Activated CD8-positive, alpha-beta memory T cell treated with anti-CD3 and anti-CD28 coated beads for 1 hour (primary cell): ENCODE data around the gene MTM1.

Experiments
- DNase-seq, 2 donors: peaks; one replicate each; pipeline ENCODE4 v3.0.0-alpha.2; 2020; ENCODE audit warnings: low read depth in 1 of 2; ENCODE audit errors: extremely low read depth in 1 of 2

The MTM1 gene

GRCh38 chrX:150702966-150703694, 134.7 kb downstream of the MTM1 start:
- DNase-seq = no peak

DNA sequence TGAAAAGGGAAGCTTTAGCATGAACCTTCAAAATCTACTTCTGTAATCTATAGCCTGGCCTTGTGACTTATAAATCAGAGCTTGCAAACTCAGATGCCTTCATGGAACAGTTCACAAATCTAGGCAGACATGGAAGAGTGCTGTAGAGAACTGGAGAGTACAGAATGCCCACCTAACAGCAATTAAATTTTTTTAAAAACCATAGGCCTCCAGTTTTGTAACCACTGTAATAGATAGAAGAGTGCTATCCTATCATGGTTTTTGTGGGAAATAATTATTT, 135.2 kb downstream of the MTM1 start:
- no peak for DNase-seq

DNA sequence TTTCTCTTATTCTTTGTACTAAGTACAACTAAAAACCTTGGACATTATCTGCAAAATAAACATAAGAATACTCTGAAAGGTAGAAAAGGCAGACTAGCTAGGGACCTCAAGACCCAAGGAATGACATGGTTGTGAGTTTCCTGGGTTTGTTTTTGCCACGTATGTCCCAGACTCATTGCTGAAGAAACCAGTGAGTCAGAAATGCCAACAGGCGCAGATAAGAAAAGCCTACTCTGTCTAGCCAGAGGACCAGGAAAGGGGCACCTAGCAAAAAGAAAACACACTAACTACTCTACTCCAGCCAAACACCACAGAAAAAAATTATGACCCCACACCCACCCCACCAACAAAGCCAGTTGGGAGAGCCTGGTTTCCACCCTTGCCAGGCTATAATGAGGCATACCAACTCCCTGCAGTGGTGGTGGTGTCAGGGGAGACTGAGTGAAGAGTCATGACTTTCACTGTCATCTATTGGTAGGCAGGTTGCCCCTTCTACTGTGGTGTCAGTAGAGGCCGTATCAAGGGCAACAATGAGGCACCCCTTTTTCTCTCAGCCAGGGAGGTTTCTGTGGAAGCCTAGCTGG, 135.7 kb downstream of the MTM1 start:
- DNase-seq = no peak

GRCh38 chrX:150712619-150713018, 144.2 kb downstream of the MTM1 start:
- no peak for DNase-seq

- DNase-seq = no peak
Measured at GRCh38 chrX:150715184-150715583, 146.8 kb downstream of the MTM1 start.

DNA sequence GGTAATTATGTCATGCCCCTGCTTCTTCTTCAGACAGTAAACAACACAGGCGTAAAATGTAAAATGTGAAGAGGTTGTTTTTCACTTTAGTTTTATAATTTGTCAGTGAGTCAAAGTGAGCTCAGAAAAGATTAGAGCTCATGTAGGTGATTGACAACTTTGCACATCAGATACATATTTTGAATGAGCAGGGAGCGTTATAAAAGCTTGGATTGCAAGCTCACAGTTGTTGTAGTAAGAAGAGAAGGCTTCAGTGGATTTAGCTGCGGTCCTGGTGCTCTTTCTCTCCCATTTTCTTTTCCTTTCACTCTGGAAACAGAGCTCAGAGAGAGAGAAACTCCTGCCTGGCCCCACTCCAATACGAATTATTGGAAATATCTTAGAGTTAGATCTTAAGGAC, 151.2 kb downstream of the MTM1 start:
- DNase-seq = no peak
